ENCODE measurements around the gene JAM3.

The JAM3 gene

DNA sequence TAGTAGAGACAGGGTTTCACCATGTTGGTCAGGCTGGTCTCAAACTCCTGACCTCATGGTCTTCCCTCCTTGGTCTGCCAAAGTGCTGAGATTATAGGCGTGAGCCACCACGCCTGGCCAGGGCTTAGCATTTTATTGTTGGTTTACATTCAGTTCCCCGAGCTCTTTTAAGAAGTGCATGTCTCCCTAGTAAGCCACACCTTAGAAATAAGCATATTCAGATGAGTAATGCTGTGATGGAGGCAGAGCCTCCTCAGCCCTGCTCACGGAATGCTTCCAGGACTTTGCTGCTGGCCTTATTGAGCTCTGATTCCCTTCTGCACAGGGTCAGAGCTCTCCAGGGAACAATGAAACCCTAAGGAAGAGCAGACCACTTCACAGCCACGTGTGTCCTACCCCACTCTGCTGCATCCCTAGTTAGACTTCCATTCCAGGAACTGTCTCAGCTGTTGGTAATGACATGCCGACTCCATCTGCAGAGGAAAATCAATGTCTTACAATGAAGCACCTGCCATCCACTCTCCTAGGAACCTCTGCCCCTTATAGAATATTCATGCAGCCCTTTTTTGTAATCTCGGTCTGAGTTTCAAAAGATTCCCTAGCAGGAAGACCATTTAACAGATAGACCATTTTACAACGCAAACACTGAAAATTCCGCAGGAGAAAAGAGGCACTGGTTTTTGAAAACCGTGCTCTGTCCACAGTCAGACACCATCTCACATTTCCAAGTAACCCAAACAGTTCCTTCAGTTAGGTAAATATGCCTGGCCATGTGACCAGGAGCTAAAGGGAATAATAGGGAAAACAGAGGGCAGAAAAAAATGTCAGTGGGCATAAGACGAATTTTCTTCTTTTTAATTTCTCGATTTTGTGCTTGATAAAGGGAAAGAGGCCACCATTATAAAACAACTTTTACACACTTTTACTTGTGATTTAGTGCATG lies 1.7 kb upstream of the JAM3 start:
- DNase-seq (ENCODE audit: low read depth in 2 of 2) = no peak
- no peak overlapping the region for H3K4me3 ChIP-seq (replicated peaks in 1 of 2; ENCODE audit: low read depth in 2 of 2, low read length in 2 of 2)
- TF ChIP-seq, protein P1, sequence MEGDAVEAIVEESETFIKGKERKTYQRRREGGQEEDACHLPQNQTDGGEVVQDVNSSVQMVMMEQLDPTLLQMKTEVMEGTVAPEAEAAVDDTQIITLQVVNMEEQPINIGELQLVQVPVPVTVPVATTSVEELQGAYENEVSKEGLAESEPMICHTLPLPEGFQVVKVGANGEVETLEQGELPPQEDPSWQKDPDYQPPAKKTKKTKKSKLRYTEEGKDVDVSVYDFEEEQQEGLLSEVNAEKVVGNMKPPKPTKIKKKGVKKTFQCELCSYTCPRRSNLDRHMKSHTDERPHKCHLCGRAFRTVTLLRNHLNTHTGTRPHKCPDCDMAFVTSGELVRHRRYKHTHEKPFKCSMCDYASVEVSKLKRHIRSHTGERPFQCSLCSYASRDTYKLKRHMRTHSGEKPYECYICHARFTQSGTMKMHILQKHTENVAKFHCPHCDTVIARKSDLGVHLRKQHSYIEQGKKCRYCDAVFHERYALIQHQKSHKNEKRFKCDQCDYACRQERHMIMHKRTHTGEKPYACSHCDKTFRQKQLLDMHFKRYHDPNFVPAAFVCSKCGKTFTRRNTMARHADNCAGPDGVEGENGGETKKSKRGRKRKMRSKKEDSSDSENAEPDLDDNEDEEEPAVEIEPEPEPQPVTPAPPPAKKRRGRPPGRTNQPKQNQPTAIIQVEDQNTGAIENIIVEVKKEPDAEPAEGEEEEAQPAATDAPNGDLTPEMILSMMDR (IDR thresholded peaks at IDR 0.05; ENCODE audit: low read depth, low read length) = no peak

DNA sequence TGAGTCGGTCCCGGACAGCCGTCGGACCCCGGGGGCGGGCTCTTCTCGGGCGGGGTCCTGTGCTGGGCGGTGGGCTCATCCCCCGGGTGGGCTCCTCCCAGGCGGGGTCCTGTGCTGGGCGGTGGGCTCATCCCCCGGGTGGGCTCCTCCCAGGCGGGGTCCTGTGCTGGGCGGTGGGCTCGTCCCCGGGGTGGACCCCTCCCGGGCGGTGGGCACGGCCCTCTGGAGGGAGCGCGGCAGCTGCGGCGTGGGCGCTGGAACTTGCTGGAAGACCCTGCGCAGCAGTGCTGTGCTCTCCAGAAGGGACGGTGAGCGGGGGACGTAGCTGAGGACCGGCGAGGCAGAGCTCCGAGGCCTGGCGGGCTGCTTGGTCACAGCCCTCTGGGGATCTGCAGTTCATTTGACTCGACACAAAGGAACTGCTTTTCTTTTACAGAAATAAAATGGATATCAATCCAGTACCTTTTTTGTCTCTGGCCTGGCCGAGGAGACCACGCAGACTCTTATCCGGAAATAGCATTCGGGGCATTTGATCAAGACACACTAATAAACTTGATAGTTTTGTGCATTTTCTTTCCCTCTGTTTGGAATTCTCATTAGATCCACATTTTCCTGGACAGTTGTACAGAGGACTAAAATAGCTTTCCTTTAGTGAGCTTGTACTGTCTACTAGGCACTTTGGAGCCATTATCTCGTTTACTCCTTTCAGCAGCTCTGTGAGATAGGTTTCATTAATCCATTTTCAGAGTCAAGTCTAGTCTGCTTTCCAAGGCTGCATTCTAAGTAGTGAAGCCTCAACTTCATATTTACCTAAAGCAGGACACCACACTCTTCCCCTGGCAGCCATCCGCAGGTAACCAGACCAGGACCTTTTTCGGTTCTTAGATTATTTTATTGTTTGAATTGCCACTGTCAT lies 812 bp downstream of the JAM3 start:
- H3K4me3 ChIP-seq (replicated peaks in 1 of 2; ENCODE audit: low read depth in 2 of 2, low read length in 2 of 2) = peak overlapping the region; percentile 79 to 94

DNA sequence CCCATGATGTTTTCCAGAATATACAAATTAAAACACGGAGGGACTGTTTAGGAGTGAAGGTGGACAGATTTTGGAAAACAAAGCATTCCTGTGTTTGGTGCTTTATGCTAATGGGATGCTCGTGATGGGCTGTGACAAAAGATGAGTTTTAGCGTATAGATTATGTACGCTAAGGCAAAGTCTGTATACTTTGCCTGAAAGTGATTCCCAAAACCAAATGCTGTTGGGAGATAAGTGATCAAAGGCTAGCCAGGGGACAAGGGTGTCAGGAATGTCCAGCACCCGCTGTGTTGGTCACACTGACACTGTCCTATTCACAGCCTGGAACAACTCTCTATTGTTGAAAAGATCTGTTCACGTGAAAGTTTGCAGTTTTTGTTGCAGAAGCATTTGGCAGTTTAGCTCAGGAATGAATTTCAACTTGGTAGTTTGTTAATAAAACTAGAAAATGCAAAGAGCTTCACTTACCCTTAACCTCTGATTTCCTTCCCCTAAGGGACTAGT lies 1.5 kb downstream of the JAM3 start:
- no peak overlapping the region for H3K4me3 ChIP-seq (replicated peaks in 1 of 2; ENCODE audit: low read depth in 2 of 2, low read length in 2 of 2)
- no peak for DNase-seq (ENCODE audit: low read depth in 2 of 2)
- TF ChIP-seq, protein P1 (IDR thresholded peaks at IDR 0.05; ENCODE audit: low read depth, low read length) = no peak

More for the DNA sequence above, 812 bp downstream of the JAM3 start:
- peak; percentile 21 to 32 for DNase-seq (ENCODE audit: low read depth in 2 of 2)
- TF ChIP-seq, protein P1 (IDR thresholded peaks at IDR 0.05; ENCODE audit: low read depth, low read length) = no peak

DNA sequence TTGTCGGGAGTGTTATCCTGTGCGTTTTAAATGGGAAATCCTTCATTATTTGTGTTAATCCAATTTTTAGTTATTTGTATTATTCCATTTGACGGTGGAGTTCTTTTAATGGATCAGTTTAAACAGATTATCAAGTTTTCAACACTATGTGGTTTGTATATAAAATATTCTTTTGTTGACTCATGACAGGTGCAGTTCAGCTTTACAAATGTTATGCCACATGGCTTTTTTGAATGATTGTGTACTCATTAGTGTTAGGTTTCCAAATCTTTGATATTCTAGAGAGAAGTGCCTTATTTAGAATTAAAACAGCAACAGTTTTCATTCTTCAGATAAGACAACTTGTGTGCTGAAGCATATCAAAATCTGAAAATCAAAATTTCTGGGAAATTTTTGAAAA lies 2.4 kb downstream of the JAM3 start:
- H3K4me3 ChIP-seq (replicated peaks in 1 of 2; ENCODE audit: low read depth in 2 of 2, low read length in 2 of 2) = no peak overlapping the region
- TF ChIP-seq, protein P1 (IDR thresholded peaks at IDR 0.05; ENCODE audit: low read depth, low read length) = no peak
- DNase-seq (ENCODE audit: low read depth in 2 of 2) = no peak

DNA sequence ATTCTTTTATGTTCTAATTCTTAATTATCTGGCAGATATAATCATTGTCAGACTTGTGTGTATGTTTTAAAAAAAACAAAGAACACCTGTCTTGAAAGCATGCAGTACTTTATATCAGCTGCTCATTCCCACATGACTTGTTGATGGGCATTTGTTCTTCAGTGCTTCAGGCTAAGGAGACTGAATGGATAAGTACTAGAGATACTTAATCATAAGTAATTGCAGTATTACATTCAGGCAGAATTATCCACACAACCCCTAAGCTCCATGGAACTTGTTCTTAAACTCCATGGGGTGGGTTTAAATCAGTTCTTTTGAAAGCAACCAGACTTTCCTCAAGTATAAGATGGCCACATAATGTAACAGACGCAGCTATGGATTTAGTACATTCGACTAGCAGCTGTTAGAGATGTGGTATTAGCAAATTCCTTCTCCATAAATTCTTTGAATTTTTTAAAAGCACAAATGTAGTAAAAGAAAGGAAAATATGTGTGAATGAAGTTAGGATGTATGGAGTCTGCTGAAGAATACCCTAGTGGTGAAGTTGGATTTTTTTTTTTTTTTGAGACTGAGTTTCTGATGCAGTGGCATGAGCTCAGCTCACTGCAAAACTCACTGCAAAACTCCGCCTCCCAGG lies 3.0 kb downstream of the JAM3 start:
- TF ChIP-seq, protein P1 (IDR thresholded peaks at IDR 0.05; ENCODE audit: low read depth, low read length) = no peak
- DNase-seq (ENCODE audit: low read depth in 2 of 2) = no peak
- H3K4me3 ChIP-seq (replicated peaks in 1 of 2; ENCODE audit: low read depth in 2 of 2, low read length in 2 of 2) = no peak overlapping the region

DNA sequence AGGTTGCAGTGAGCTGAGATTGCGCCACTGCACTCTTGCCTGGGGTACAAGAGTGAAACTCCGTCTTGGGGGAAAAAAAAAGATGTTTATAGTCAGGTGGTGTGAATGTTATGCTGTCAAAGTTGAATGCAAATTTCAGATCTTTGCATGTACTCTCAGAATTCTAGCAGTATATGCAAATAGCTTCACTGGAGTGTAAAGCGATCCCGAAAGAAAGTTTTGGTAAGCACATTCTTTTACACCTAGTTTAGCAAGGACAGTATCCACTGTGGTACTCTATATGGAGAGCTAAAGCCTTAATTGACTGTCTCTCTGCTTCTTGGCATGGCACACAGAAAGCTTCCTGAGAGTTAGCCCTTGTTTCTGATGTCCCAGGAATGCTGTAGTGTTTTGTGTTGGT lies 4.0 kb downstream of the JAM3 start:
- no peak overlapping the region for H3K4me3 ChIP-seq (replicated peaks in 1 of 2; ENCODE audit: low read depth in 2 of 2, low read length in 2 of 2)
- TF ChIP-seq, protein P1 (IDR thresholded peaks at IDR 0.05; ENCODE audit: low read depth, low read length) = no peak
- DNase-seq (ENCODE audit: low read depth in 2 of 2) = no peak

All from cardiac fibroblast (primary cell).